SK-N-SH treated with all-trans-retinoic acid at 6 μM for 48 hours (cell line): Measurements from ENCODE around the gene PLCB1.

Source experiments
- ARNTL ChIP-seq: fragments of 450-650 bp; formaldehyde crosslinking; IDR thresholded peaks from 2 replicates; pipeline ENCODE4 v1.5.0; 2020; ENCODE audit warnings: low read depth, mild to moderate bottlenecking, moderate library complexity, borderline replicate concordance
- RARB ChIP-seq: fragments of 250-450 bp; sonication (Bioruptor Pico); IDR thresholded peaks from 2 replicates; pipeline ENCODE4 v1.8.0; 2021; ENCODE audit warnings: mild to moderate bottlenecking, moderate library complexity
- SNAI2 ChIP-seq: fragments of 250-450 bp; sonication (Bioruptor Pico); IDR thresholded peaks from 2 replicates; pipeline ENCODE4 v1.5.0; 2020; ENCODE audit warnings: mild to moderate bottlenecking, moderate library complexity
- TOX ChIP-seq: fragments of 250-450 bp; sonication (Bioruptor Pico); IDR thresholded peaks from 2 replicates; pipeline ENCODE4 v1.8.0; 2021; ENCODE audit warnings: mild to moderate bottlenecking, moderate library complexity, borderline replicate concordance
- ZC3H10 ChIP-seq: fragments of 250-450 bp; sonication (Bioruptor Pico); IDR thresholded peaks from 2 replicates; pipeline ENCODE4 v1.5.1; 2021; ENCODE audit warnings: mild to moderate bottlenecking, moderate library complexity
- ZFP30 ChIP-seq: fragments of 450-650 bp; formaldehyde crosslinking; IDR thresholded peaks from 2 replicates; pipeline ENCODE4 v1.5.0; 2022; ENCODE audit warnings: mild to moderate bottlenecking, moderate library complexity
- TF ChIP-seq, protein P1 (sequence below): fragments of 250-450 bp; sonication (Bioruptor Pico); IDR thresholded peaks from 2 replicates; pipeline ENCODE4 v1.8.0; 2021; ENCODE audit warnings: low read depth, mild to moderate bottlenecking, moderate library complexity, borderline replicate concordance
- TF ChIP-seq, protein P2 (sequence below): fragments of 250-450 bp; sonication (Bioruptor Pico); IDR thresholded peaks from 2 replicates; pipeline ENCODE4 v1.8.0; 2020; ENCODE audit warnings: mild to moderate bottlenecking, moderate library complexity, borderline replicate concordance
- TF ChIP-seq, protein P3 (sequence below): fragments of 250-450 bp; sonication (Bioruptor Pico); IDR thresholded peaks from 2 replicates; pipeline ENCODE4 v1.5.0; 2020; ENCODE audit warnings: mild to moderate bottlenecking, moderate library complexity
- TF ChIP-seq, protein P4 (sequence below): fragments of 250-450 bp; sonication (Bioruptor Pico); IDR thresholded peaks from 2 replicates; pipeline ENCODE4 v1.5.1; 2020; ENCODE audit warnings: low read depth, mild to moderate bottlenecking, moderate library complexity

DNA sequence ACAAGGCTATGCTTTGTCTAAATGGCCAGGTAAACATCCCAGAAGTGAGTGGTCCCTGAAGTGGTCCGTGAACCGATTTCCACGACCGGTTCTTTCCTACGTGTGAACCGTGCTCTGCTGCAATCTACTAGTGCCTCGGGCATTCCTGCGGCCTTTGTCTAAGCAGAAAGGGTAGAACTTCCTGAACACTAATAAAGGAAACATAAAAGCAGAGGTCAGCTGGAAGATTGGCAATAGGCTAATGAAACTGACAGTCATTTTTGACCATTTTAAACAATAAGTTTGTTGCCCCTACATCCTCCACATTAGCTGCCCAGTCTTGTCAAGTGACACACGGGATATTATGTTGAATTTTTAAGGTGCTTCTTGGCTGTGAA lies 410.0 kb downstream of the PLCB1 start:
- TF ChIP-seq ZC3H10 (CRISPR knock-in tag): no peak
- TF ChIP-seq ZFP30 (CRISPR knock-in tag): no peak
- TF ChIP-seq, protein P1, sequence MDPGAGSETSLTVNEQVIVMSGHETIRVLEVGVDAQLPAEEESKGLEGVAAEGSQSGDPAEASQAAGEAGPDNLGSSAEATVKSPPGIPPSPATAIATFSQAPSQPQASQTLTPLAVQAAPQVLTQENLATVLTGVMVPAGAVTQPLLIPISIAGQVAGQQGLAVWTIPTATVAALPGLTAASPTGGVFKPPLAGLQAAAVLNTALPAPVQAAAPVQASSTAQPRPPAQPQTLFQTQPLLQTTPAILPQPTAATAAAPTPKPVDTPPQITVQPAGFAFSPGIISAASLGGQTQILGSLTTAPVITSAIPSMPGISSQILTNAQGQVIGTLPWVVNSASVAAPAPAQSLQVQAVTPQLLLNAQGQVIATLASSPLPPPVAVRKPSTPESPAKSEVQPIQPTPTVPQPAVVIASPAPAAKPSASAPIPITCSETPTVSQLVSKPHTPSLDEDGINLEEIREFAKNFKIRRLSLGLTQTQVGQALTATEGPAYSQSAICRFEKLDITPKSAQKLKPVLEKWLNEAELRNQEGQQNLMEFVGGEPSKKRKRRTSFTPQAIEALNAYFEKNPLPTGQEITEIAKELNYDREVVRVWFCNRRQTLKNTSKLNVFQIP: no peak
- TF ChIP-seq, protein P2, sequence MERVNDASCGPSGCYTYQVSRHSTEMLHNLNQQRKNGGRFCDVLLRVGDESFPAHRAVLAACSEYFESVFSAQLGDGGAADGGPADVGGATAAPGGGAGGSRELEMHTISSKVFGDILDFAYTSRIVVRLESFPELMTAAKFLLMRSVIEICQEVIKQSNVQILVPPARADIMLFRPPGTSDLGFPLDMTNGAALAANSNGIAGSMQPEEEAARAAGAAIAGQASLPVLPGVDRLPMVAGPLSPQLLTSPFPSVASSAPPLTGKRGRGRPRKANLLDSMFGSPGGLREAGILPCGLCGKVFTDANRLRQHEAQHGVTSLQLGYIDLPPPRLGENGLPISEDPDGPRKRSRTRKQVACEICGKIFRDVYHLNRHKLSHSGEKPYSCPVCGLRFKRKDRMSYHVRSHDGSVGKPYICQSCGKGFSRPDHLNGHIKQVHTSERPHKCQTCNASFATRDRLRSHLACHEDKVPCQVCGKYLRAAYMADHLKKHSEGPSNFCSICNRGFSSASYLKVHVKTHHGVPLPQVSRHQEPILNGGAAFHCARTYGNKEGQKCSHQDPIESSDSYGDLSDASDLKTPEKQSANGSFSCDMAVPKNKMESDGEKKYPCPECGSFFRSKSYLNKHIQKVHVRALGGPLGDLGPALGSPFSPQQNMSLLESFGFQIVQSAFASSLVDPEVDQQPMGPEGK (CRISPR knock-in tag): no peak
- no peak for TF ChIP-seq TOX (CRISPR knock-in tag)
- no peak for TF ChIP-seq RARB
- TF ChIP-seq, protein P3, sequence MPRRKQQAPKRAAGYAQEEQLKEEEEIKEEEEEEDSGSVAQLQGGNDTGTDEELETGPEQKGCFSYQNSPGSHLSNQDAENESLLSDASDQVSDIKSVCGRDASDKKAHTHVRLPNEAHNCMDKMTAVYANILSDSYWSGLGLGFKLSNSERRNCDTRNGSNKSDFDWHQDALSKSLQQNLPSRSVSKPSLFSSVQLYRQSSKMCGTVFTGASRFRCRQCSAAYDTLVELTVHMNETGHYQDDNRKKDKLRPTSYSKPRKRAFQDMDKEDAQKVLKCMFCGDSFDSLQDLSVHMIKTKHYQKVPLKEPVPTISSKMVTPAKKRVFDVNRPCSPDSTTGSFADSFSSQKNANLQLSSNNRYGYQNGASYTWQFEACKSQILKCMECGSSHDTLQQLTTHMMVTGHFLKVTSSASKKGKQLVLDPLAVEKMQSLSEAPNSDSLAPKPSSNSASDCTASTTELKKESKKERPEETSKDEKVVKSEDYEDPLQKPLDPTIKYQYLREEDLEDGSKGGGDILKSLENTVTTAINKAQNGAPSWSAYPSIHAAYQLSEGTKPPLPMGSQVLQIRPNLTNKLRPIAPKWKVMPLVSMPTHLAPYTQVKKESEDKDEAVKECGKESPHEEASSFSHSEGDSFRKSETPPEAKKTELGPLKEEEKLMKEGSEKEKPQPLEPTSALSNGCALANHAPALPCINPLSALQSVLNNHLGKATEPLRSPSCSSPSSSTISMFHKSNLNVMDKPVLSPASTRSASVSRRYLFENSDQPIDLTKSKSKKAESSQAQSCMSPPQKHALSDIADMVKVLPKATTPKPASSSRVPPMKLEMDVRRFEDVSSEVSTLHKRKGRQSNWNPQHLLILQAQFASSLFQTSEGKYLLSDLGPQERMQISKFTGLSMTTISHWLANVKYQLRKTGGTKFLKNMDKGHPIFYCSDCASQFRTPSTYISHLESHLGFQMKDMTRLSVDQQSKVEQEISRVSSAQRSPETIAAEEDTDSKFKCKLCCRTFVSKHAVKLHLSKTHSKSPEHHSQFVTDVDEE: no peak
- no peak for TF ChIP-seq SNAI2
- TF ChIP-seq, protein P4, sequence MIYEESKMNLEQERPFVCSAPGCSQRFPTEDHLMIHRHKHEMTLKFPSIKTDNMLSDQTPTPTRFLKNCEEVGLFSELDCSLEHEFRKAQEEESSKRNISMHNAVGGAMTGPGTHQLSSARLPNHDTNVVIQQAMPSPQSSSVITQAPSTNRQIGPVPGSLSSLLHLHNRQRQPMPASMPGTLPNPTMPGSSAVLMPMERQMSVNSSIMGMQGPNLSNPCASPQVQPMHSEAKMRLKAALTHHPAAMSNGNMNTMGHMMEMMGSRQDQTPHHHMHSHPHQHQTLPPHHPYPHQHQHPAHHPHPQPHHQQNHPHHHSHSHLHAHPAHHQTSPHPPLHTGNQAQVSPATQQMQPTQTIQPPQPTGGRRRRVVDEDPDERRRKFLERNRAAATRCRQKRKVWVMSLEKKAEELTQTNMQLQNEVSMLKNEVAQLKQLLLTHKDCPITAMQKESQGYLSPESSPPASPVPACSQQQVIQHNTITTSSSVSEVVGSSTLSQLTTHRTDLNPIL: no peak
- TF ChIP-seq ARNTL: no peak
